GM12891 (cell line): ENCODE results near the gene S100A9.

Source experiments
- PAX5 ChIP-seq: IDR thresholded peaks from 2 replicates; pipeline ENCODE4 v1.6.1; 2011; ENCODE audit warnings: low read length, moderate library complexity, mild to moderate bottlenecking; ENCODE audit not compliant: insufficient read depth, severe bottlenecking
- POLR2A ChIP-seq: IDR thresholded peaks from 2 replicates; pipeline ENCODE4 v1.6.1; 2011; ENCODE audit warnings: low read depth, low read length, control low read depth
- POLR2AphosphoS5 ChIP-seq: IDR thresholded peaks from 2 replicates; pipeline ENCODE4 v1.6.1; 2011; ENCODE audit warnings: low read depth, low read length, control low read depth
- POU2F2 ChIP-seq: IDR thresholded peaks from 2 replicates; pipeline ENCODE4 v1.6.1; 2011; ENCODE audit warnings: low read depth, mild to moderate bottlenecking, control low read depth, low read length, moderate library complexity
- SPI1 ChIP-seq: IDR thresholded peaks from 2 replicates; pipeline ENCODE4 v1.6.1; 2011; ENCODE audit warnings: low read depth, low read length, control low read depth
- TAF1 ChIP-seq: IDR thresholded peaks from 2 replicates; pipeline ENCODE4 v1.6.1; 2011; ENCODE audit warnings: low read depth, low read length, control low read depth

GRCh38 chr1:153357853-153358690, at the start of gene S100A9:
- TF ChIP-seq TAF1, result no peak
- no peak for TF ChIP-seq POLR2AphosphoS5
- TF ChIP-seq POLR2A, result no peak
- no peak for TF ChIP-seq PAX5
- no peak for TF ChIP-seq SPI1
- TF ChIP-seq POU2F2, result no peak
